ENCODE data around the gene LOXHD1. TPM values are rescaled to one million over a fixed set of nuclear protein-coding genes. Genes with fewer than 3 reads are reported as not detected.

Gene LOXHD1
- total RNA-seq, 1 experiment from 2014 or later: not detected

- POLR2A ChIA-PET (ENCODE audit: unreplicated experiment): no interaction called here
- H3K4me2 ChIP-seq: no peak overlapping the region
- BruUV-seq (replicated peaks): no TSS peak
- no peaks in the 10 kb centered on the region; the same call in 1 of the 2 replicates for H4K20me1 ChIP-seq (ENCODE audit: insufficient read depth)
- no peak overlapping the region for H3K4me3 ChIP-seq
- 0 out of 2 replicates have a peak, but pooled peaks cover 5% of the 10 kb centered on the region for H3K4me1 ChIP-seq (replicated peaks; ENCODE audit: insufficient read depth)
- 0 out of 2 replicates have a peak, but pooled peaks cover under 1% of the 10 kb centered on the region for H3K36me3 ChIP-seq (ENCODE audit: low read depth)
- no peak overlapping the region for H3K27ac ChIP-seq
- H3K9me2 ChIP-seq (ENCODE audit: insufficient read depth): no peaks in the 10 kb centered on the region
- no peaks in the 10 kb centered on the region for H3K27me3 ChIP-seq (ENCODE audit: insufficient read depth, low read depth)
- no peaks in the 10 kb centered on the region for H3F3A ChIP-seq (ENCODE audit: insufficient read depth, low read depth)
- CTCF ChIA-PET: interaction anchor here (0.7 kb wide), 1 partner anchor 42 kb away, joined by 4 read pairs; no protein-coding TSS in a partner anchor
- H2AFZ ChIP-seq: no peak overlapping the region
- intact Hi-C loops (cut with micrococcal nuclease; ENCODE audit: unreplicated experiment): no loop called here
- H3K9me3 ChIP-seq (ENCODE audit: insufficient read depth, low read depth): no peaks in the 10 kb centered on the region
- TF ChIP-seq EZH2 (IDR thresholded peaks at IDR 0.05; ENCODE audit: low read depth): no peak
- no peak for TF ChIP-seq CTCF (conservative IDR thresholded peaks at IDR 0.05)
- no peak for DNase-seq
- H3K79me2 ChIP-seq (ENCODE audit: low read depth): no peaks in the 10 kb centered on the region
These were observed 195.0 kb downstream of the LOXHD1 start for GRCh38 chr18:46461993-46462392.

- no peak for TF ChIP-seq CTCF (conservative IDR thresholded peaks at IDR 0.05)
- TF ChIP-seq EZH2 (IDR thresholded peaks at IDR 0.05; ENCODE audit: low read depth): no peak
- no peaks in the 10 kb centered on the region for H3K79me2 ChIP-seq (ENCODE audit: low read depth)
- no peak overlapping the region for H3K4me3 ChIP-seq
- no TSS peak for BruUV-seq (replicated peaks)
- no peaks in the 10 kb centered on the region for H3K27me3 ChIP-seq (ENCODE audit: insufficient read depth, low read depth)
- ChIA-PET CTCF (no interaction called here), POLR2A (ENCODE audit: unreplicated experiment) (no interaction called here)
- H3K9me3 ChIP-seq (ENCODE audit: insufficient read depth, low read depth): no peaks in the 10 kb centered on the region
- H3K4me1 ChIP-seq (replicated peaks; ENCODE audit: insufficient read depth): 0 out of 2 replicates have a peak, but pooled peaks cover 5% of the 10 kb centered on the region
- H3K9me2 ChIP-seq (ENCODE audit: insufficient read depth): no peaks in the 10 kb centered on the region
- H3K27ac ChIP-seq: no peak overlapping the region
- H4K20me1 ChIP-seq (ENCODE audit: insufficient read depth): no peaks in the 10 kb centered on the region; the same call in 1 of the 2 replicates
- DNase-seq: no peak
- no peak overlapping the region for H2AFZ ChIP-seq
- H3K36me3 ChIP-seq (ENCODE audit: low read depth): 0 out of 2 replicates have a peak, but pooled peaks cover 3% of the 10 kb centered on the region
- no peak overlapping the region for H3K4me2 ChIP-seq
- no peaks in the 10 kb centered on the region for H3F3A ChIP-seq (ENCODE audit: insufficient read depth, low read depth)
- intact Hi-C loops (cut with micrococcal nuclease; ENCODE audit: unreplicated experiment): no loop called here
These were observed 196.3 kb downstream of the LOXHD1 start for GRCh38 chr18:46460754-46461153.

GRCh38 chr18:46459789-46460455 lies 197.1 kb downstream of the LOXHD1 start:
- Histone ChIP-seq H3K27ac (no peak overlapping the region), H4K20me1 (ENCODE audit: insufficient read depth) (no peaks in the 10 kb centered on the region; the same call in 1 of the 2 replicates), H3K27me3 (ENCODE audit: insufficient read depth, low read depth) (no peaks in the 10 kb centered on the region), H3K4me2 (no peak overlapping the region), H3K36me3 (ENCODE audit: low read depth) (peaks cover 6% of the 10 kb centered on the region), H3K4me3 (no peak overlapping the region), H3K4me1 (replicated peaks; ENCODE audit: insufficient read depth) (0 out of 2 replicates have a peak, but pooled peaks cover 5% of the 10 kb centered on the region), H3K79me2 (ENCODE audit: low read depth) (no peaks in the 10 kb centered on the region), H3F3A (ENCODE audit: insufficient read depth, low read depth) (no peaks in the 10 kb centered on the region), H3K9me3 (ENCODE audit: insufficient read depth, low read depth) (no peaks in the 10 kb centered on the region), H2AFZ (no peak overlapping the region), H3K9me2 (ENCODE audit: insufficient read depth) (no peaks in the 10 kb centered on the region)
- CTCF ChIA-PET: no interaction called here
- POLR2A ChIA-PET (ENCODE audit: unreplicated experiment): no interaction called here
- intact Hi-C loops (cut with micrococcal nuclease; ENCODE audit: unreplicated experiment): no loop called here
- DNase-seq: no peak
- TF ChIP-seq CTCF (conservative IDR thresholded peaks at IDR 0.05) (no peak), EZH2 (IDR thresholded peaks at IDR 0.05; ENCODE audit: low read depth) (no peak)
- BruUV-seq (replicated peaks): no TSS peak
